ENCODE results near the gene ATXN10.
"Not testable (repeated sequence)": the region's sequence is repeated elsewhere in the genome, so short reads cannot be mapped to it uniquely, and the experiment has no call there.

ATXN10 gene

GRCh38 chr22:45680932-45681700 lies 9.5 kb downstream of the ATXN10 start:
- DNase-seq = no peak

- peak; percentile 10 for DNase-seq
Observed at GRCh38 chr22:45682064-45682463, 10.4 kb downstream of the ATXN10 start.

- DNase-seq = not testable (repeated sequence)
Observed at GRCh38 chr22:45682773-45683172, 11.1 kb downstream of the ATXN10 start.

GRCh38 chr22:45683248-45683647 lies 11.6 kb downstream of the ATXN10 start:
- peak; percentile 56 for DNase-seq

GRCh38 chr22:45683680-45684079 lies 12.0 kb downstream of the ATXN10 start:
- no peak for DNase-seq

GRCh38 chr22:45684169-45684568 lies 12.5 kb downstream of the ATXN10 start:
- DNase-seq = peak; percentile 14

GRCh38 chr22:45684752-45685574 lies 13.3 kb downstream of the ATXN10 start:
- DNase-seq = no peak

- no peak for DNase-seq
Observed at GRCh38 chr22:45686004-45686403, 14.4 kb downstream of the ATXN10 start.

GRCh38 chr22:45686836-45687235 lies 15.2 kb downstream of the ATXN10 start:
- DNase-seq = no peak

GRCh38 chr22:45688600-45689080 lies 17.0 kb downstream of the ATXN10 start:
- no peak for DNase-seq

GRCh38 chr22:45689211-45689610 lies 17.6 kb downstream of the ATXN10 start:
- no peak for DNase-seq

GRCh38 chr22:45690008-45690407 lies 18.4 kb downstream of the ATXN10 start:
- DNase-seq = no peak

- DNase-seq = no peak
Observed at GRCh38 chr22:45692549-45692948, 20.9 kb downstream of the ATXN10 start.

GRCh38 chr22:45693835-45694234 lies 22.2 kb downstream of the ATXN10 start:
- no peak for DNase-seq

- DNase-seq = peak; percentile 73
Observed at GRCh38 chr22:45696227-45696626, 24.6 kb downstream of the ATXN10 start.

- DNase-seq = peak; percentile 51
Observed at GRCh38 chr22:45698094-45698493, 26.5 kb downstream of the ATXN10 start.

GRCh38 chr22:45702981-45703380 lies 31.3 kb downstream of the ATXN10 start:
- DNase-seq = no peak

GRCh38 chr22:45703758-45704157 lies 32.1 kb downstream of the ATXN10 start:
- no peak for DNase-seq

GRCh38 chr22:45704648-45705047 lies 33.0 kb downstream of the ATXN10 start:
- no peak for DNase-seq

GRCh38 chr22:45707605-45708004 lies 36.0 kb downstream of the ATXN10 start:
- DNase-seq = no peak

- no peak for DNase-seq
Observed at GRCh38 chr22:45708145-45708544, 36.5 kb downstream of the ATXN10 start.

- peak; percentile 52 for DNase-seq
Observed at GRCh38 chr22:45709060-45709739, 37.6 kb downstream of the ATXN10 start.

GRCh38 chr22:45709866-45710265 lies 38.2 kb downstream of the ATXN10 start:
- no peak for DNase-seq
